IPS-11a (cell line): ENCODE measurements around the gene SALL2.
A peak's percentile ranks its signal among the peaks of the same experiment; 100 is the strongest.
"Not testable (repeated sequence)": the region's sequence is repeated elsewhere in the genome, so short reads cannot be mapped to it uniquely, and the experiment has no call there.

ENCODE experiments used
- H3K4me3 ChIP-seq: one replicate; pipeline ENCODE4 v1.5.1; 2013; ENCODE audit warnings: low read depth, low read length, control low read depth

SALL2 gene

GRCh38 chr14:21525962-21526671 is at the start of gene SALL2:
Gene SALL2 (minus strand): TSS chr14:21526346. CDS start chr14:21526127, 219 bp downstream.
- H3K4me3 ChIP-seq = peak within 1 kb of the TSS; percentile 58

- H3K4me3 ChIP-seq = no peak overlapping the region
Measured at GRCh38 chr14:21575661-21576060, 49.5 kb upstream of the SALL2 start.

- no peak overlapping the region for H3K4me3 ChIP-seq
Measured at GRCh38 chr14:21572604-21573003, 46.5 kb upstream of the SALL2 start.

GRCh38 chr14:21558703-21559170 is 32.6 kb upstream of the SALL2 start:
- no peak overlapping the region for H3K4me3 ChIP-seq

GRCh38 chr14:21557084-21557901 is 31.1 kb upstream of the SALL2 start:
- H3K4me3 ChIP-seq = no peak overlapping the region

- no peak overlapping the region for H3K4me3 ChIP-seq
Measured at GRCh38 chr14:21556378-21557083, 30.4 kb upstream of the SALL2 start.

- no peak overlapping the region for H3K4me3 ChIP-seq
Measured at GRCh38 chr14:21553266-21553665, 27.1 kb upstream of the SALL2 start.

- not testable (repeated sequence) for H3K4me3 ChIP-seq
Measured at GRCh38 chr14:21544588-21544987, 18.4 kb upstream of the SALL2 start.

- no peak overlapping the region for H3K4me3 ChIP-seq
Measured at GRCh38 chr14:21543963-21544362, 17.8 kb upstream of the SALL2 start.

- H3K4me3 ChIP-seq = peak overlapping the region; percentile 2
Measured at GRCh38 chr14:21543521-21543960, 17.4 kb upstream of the SALL2 start.

- H3K4me3 ChIP-seq = no peak overlapping the region
Measured at GRCh38 chr14:21541413-21542074, 15.4 kb upstream of the SALL2 start.

GRCh38 chr14:21539189-21539940 is 13.2 kb upstream of the SALL2 start:
- no peak overlapping the region for H3K4me3 ChIP-seq

GRCh38 chr14:21537090-21537424 is 10.9 kb upstream of the SALL2 start:
- H3K4me3 ChIP-seq = peak overlapping the region; percentile 91

GRCh38 chr14:21536418-21537089 is 10.4 kb upstream of the SALL2 start:
- H3K4me3 ChIP-seq = peak overlapping the region; percentile 91

- peak overlapping the region; percentile 91 for H3K4me3 ChIP-seq
Measured at GRCh38 chr14:21535545-21536417, 9.6 kb upstream of the SALL2 start.

- peak overlapping the region; percentile 31 for H3K4me3 ChIP-seq
Measured at GRCh38 chr14:21534576-21534975, 8.4 kb upstream of the SALL2 start.

GRCh38 chr14:21533294-21533693 is 7.1 kb upstream of the SALL2 start:
- no peak overlapping the region for H3K4me3 ChIP-seq

GRCh38 chr14:21529515-21529914 is 3.4 kb upstream of the SALL2 start:
- H3K4me3 ChIP-seq = no peak overlapping the region
